CD4-positive, alpha-beta T cell treated with Interleukin-15 for 4 hours (primary cell): ENCODE measurements around the gene DYNC2H1.
A peak's percentile ranks its signal among the peaks of the same experiment; 100 is the strongest.

Experiments used
- DNase-seq: peaks from one replicate; pipeline ENCODE4 v3.0.0-alpha.2; 2020; ENCODE audit warnings: low spot score

DYNC2H1 gene

GRCh38 chr11:103108933-103109817, at the start of gene DYNC2H1:
TSS of gene DYNC2H1 (plus strand) at chr11:103109426. CDS start at chr11:103109575, 149 bp downstream.
- DNase-seq: peak; percentile 87

- DNase-seq: no peak
Observed at GRCh38 chr11:103061656-103062055, 47.6 kb upstream of the DYNC2H1 start.

- DNase-seq: no peak
Observed at GRCh38 chr11:103067118-103067517, 42.1 kb upstream of the DYNC2H1 start.

- DNase-seq: no peak
Observed at GRCh38 chr11:103069367-103069766, 39.9 kb upstream of the DYNC2H1 start.

- DNase-seq: peak; percentile 7
Observed at GRCh38 chr11:103070142-103070541, 39.1 kb upstream of the DYNC2H1 start.

GRCh38 chr11:103071008-103071407, 38.2 kb upstream of the DYNC2H1 start:
- no peak for DNase-seq

GRCh38 chr11:103076361-103076760, 32.9 kb upstream of the DYNC2H1 start:
- no peak for DNase-seq

GRCh38 chr11:103077554-103077953, 31.7 kb upstream of the DYNC2H1 start:
- DNase-seq: no peak

GRCh38 chr11:103078710-103079109, 30.5 kb upstream of the DYNC2H1 start:
- no peak for DNase-seq

- DNase-seq: no peak
Observed at GRCh38 chr11:103079833-103080232, 29.4 kb upstream of the DYNC2H1 start.

GRCh38 chr11:103085758-103086365, 23.4 kb upstream of the DYNC2H1 start:
- no peak for DNase-seq

- no peak for DNase-seq
Observed at GRCh38 chr11:103086461-103086860, 22.8 kb upstream of the DYNC2H1 start.

GRCh38 chr11:103091064-103091800, 18.0 kb upstream of the DYNC2H1 start:
- DNase-seq: peak; percentile 23

- DNase-seq: peak; percentile 94
Observed at GRCh38 chr11:103091801-103092524, 17.3 kb upstream of the DYNC2H1 start, which contains the start of gene DCUN1D5. TSS of gene DCUN1D5 (minus strand) at chr11:103092160. CDS start at chr11:103091872, 288 bp downstream.

- no peak for DNase-seq
Observed at GRCh38 chr11:103097279-103097678, 11.9 kb upstream of the DYNC2H1 start.

GRCh38 chr11:103109818-103110388, 677 bp downstream of the DYNC2H1 start:
- no peak for DNase-seq

- DNase-seq: no peak
Observed at GRCh38 chr11:103110391-103110790, 1.2 kb downstream of the DYNC2H1 start.

GRCh38 chr11:103111400-103111799, 2.2 kb downstream of the DYNC2H1 start:
- no peak for DNase-seq

- no peak for DNase-seq
Observed at GRCh38 chr11:103112364-103112763, 3.1 kb downstream of the DYNC2H1 start.

GRCh38 chr11:103114836-103115235, 5.6 kb downstream of the DYNC2H1 start:
- no peak for DNase-seq

GRCh38 chr11:103125462-103125861, 16.2 kb downstream of the DYNC2H1 start:
- no peak for DNase-seq
